Upper lobe of right lung (tissue), 1 donor: ENCODE data around the gene RGS4. TPM values are rescaled to one million over a fixed set of nuclear protein-coding genes. Genes with fewer than 3 reads are reported as not detected.

ENCODE experiments used
- ATAC-seq: fragments of 200-7000 bp; cut with Tn5 transposase; one replicate; pipeline ENCODE4 v1.9.1; 2020; ENCODE audit warnings: mild to moderate bottlenecking, moderate library complexity
- DNase-seq: peaks from one replicate; pipeline ENCODE4 v3.0.0-alpha.2; 2020
- H3K27ac ChIP-seq: fragments of 200-600 bp; one replicate; pipeline ENCODE4 v1.8.0; 2022
- H3K27me3 ChIP-seq: fragments of 200-600 bp; one replicate; pipeline ENCODE4 v1.8.0; 2022; ENCODE audit warnings: mild to moderate bottlenecking
- H3K36me3 ChIP-seq: fragments of 200-600 bp; one replicate; pipeline ENCODE4 v1.8.0; 2022
- H3K4me1 ChIP-seq: fragments of 200-600 bp; one replicate; pipeline ENCODE4 v1.8.0; 2022
- H3K4me3 ChIP-seq: fragments of 200-600 bp; one replicate; pipeline ENCODE4 v1.8.0; 2022; ENCODE audit warnings: mild to moderate bottlenecking
- H3K9me3 ChIP-seq: fragments of 200-600 bp; one replicate; pipeline ENCODE4 v1.8.0; 2022
- CTCF ChIP-seq: fragments of 200-600 bp; IDR thresholded peaks from one replicate; pipeline ENCODE4 v1.8.0; 2022; ENCODE audit warnings: antibody characterized with exemption
- intact Hi-C: fragments of 100-400 bp; cut with DNase I; formaldehyde crosslinking; loops from one replicate; pipeline ENCODE4 v1.11.0; 2022
- total RNA-seq: library from RNA; stranded (reverse); fragmentation: NEBNext Ultra II Directional; extraction: Animal tissue kit (Norgen Biotek cat#: 25700); gene quantifications from one replicate; pipeline ENCODE4 v1.2.1, GENCODE V29; 2021
- donor health status: DM: no; HTN: yes; CAD: no; lungs with severe emphysema.

The RGS4 gene
- total RNA-seq, 1 donor from 2014 or later, result 0.81 TPM

- DNase-seq (no peak), ATAC-seq (no peak)
- TF ChIP-seq CTCF, result no peak
- intact Hi-C loops, result no loop called here
- Histone ChIP-seq H3K36me3 (no peaks in the 10 kb centered on the region), H3K27me3 (no peaks in the 10 kb centered on the region), H3K4me3 (no peak overlapping the region), H3K27ac (no peak overlapping the region), H3K4me1 (no peaks in the 10 kb centered on the region), H3K9me3 (no peaks in the 10 kb centered on the region)
Measured at GRCh38 chr1:163120372-163120771, 51.2 kb downstream of the RGS4 start.

GRCh38 chr1:163124812-163125211, 55.7 kb downstream of the RGS4 start:
- no peaks in the 10 kb centered on the region for H3K27me3 ChIP-seq
- DNase-seq (no peak), ATAC-seq (no peak)
- H3K4me3 ChIP-seq, result no peak overlapping the region
- peaks cover 1% of the 10 kb centered on the region for H3K4me1 ChIP-seq
- intact Hi-C loops, result no loop called here
- no peaks in the 10 kb centered on the region for H3K36me3 ChIP-seq
- H3K27ac ChIP-seq, result no peak overlapping the region
- no peak for TF ChIP-seq CTCF
- H3K9me3 ChIP-seq, result no peaks in the 10 kb centered on the region

Other genes starting within 250 kb of the RGS4 start
- not detected for gene CCDC190, start 208.2 kb upstream of the RGS4 start, total RNA-seq
- gene RGS5, start 133.6 kb downstream of the RGS4 start, total RNA-seq, result 93.1 TPM